Spleen (tissue), 7 donors: Measurements from ENCODE around the gene S1PR5.

Experiments
- CTCF ChIP-seq, 11 experiments: fragments of 200-600 bp in 7 of 11; fragments of 450-650 bp in 4 of 11; sonication (generic) in 4 of 11; IDR thresholded peaks in 8 of 11; conservative IDR thresholded peaks in 3 of 11; 1 replicate in 7 of 11; 2 replicates in 4 of 11; pipeline versions ENCODE4 v1.4.0 to v1.8.0; 2016 to 2021; ENCODE audit warnings: antibody characterized with exemption in 11 of 11, inconsistent platforms in 4 of 11, mild to moderate bottlenecking in 1 of 11
- POLR2A ChIP-seq, 3 donors: fragments of 450-650 bp; IDR thresholded peaks; one replicate each; pipeline ENCODE4 v1.5.1; 2017; ENCODE audit warnings: antibody characterized with exemption in 3 of 3, mild to moderate bottlenecking in 1 of 3
- donor health status: DM: no; HTN: no; CAD: no; lungs with moderate emphysema.
- donor health status: DM: no; HTN: no; CAD: no.
- donor health status: DM: no; HTN: no; CAD: no.

- TF ChIP-seq CTCF (IDR thresholded peaks at IDR 0.05 in 8 of 11, conservative IDR thresholded peaks at IDR 0.05 in 3 of 11) (no peak), POLR2A (IDR thresholded peaks at IDR 0.05) (no peak)
Measured at GRCh38 chr19:10503002-10503789, 14.1 kb downstream of the S1PR5 start, which contains the start of gene KEAP1.
